Endothelial cell of umbilical vein (primary cell): ENCODE data around the gene ST6GAL2. TPM values are rescaled to one million over a fixed set of nuclear protein-coding genes. Genes with fewer than 3 reads are reported as not detected.

Source experiments
- BruUV-seq: library from RNA; stranded (reverse); fragments of 400-500 nt; replicated peaks from 2 replicates; lab custom pipeline; 2021; lab: Mats Ljungman, UMichigan
- CTCF ChIA-PET: fragments of 300-600, 350-600 bp; sonication (Branson Sonifier 250); formaldehyde crosslinking; loops from one replicate; lab custom pipeline; 2021; ENCODE audit warnings: antibody characterized with exemption, inconsistent platforms; lab: Charles Lee
- POLR2A ChIA-PET: fragments of 300-600, 350-600 bp; sonication (Branson Sonifier 250); formaldehyde crosslinking; loops from one replicate; lab custom pipeline; 2021; ENCODE audit warnings: antibody characterized with exemption, inconsistent platforms; lab: Charles Lee
- DNase-seq: peaks from one replicate; pipeline ENCODE4 v3.0.0-alpha.2; 2011; ENCODE audit warnings: low read depth, low spot score
- FAIRE-seq: peaks from 2 replicates; lab custom pipeline; 2011; peaks lifted over from hg19 to GRCh38; lab: Jason Lieb, UNC
- H2AFZ ChIP-seq: 2 replicates; pipeline ENCODE4 v1.6.0; 2012; ENCODE audit warnings: low read depth, low read length, control low read depth, inconsistent platforms
- H3K27ac ChIP-seq: 2 replicates; pipeline ENCODE4 v1.5.1; 2011; ENCODE audit warnings: low read depth, mild to moderate bottlenecking, control low read depth, low read length, moderate library complexity; ENCODE audit not compliant: insufficient read depth
- H3K27me3 ChIP-seq, 2 experiments: 2 replicates each; pipeline versions ENCODE4 v1.6.0 to v1.6.1; 2011; ENCODE audit warnings: low read length in 2 of 2, mixed read lengths in 1 of 2; ENCODE audit not compliant: control insufficient read depth in 2 of 2, insufficient read depth in 2 of 2
- H3K36me3 ChIP-seq, 2 experiments: 2 replicates in 1 of 2; 3 replicates in 1 of 2; pipeline ENCODE4 v1.5.1; 2011; ENCODE audit warnings: low read length in 2 of 2, mild to moderate bottlenecking in 1 of 2, moderate library complexity in 1 of 2; ENCODE audit not compliant: control insufficient read depth in 2 of 2, insufficient read depth in 2 of 2; ENCODE audit errors: extremely low read depth in 1 of 2
- H3K4me1 ChIP-seq: 3 replicates; pipeline ENCODE4 v1.5.1; 2011; ENCODE audit warnings: mild to moderate bottlenecking, low read length; ENCODE audit not compliant: control insufficient read depth, insufficient read depth; ENCODE audit errors: extremely low read depth
- H3K4me2 ChIP-seq: 2 replicates; pipeline ENCODE4 v1.6.1; 2011; ENCODE audit warnings: low read length, control low read depth, mixed read lengths; ENCODE audit not compliant: insufficient read depth
- H3K4me3 ChIP-seq, 3 experiments: fragments of 200-600 bp in 1 of 3; sonication (generic), shearing (Covaris generic) in 1 of 3; replicated peaks in 1 of 3; 2 replicates each; pipeline ENCODE4 v1.5.1; 2011 to 2016; ENCODE audit warnings: control low read depth in 3 of 3, low read length in 3 of 3, mild to moderate bottlenecking in 2 of 3, inconsistent platforms in 1 of 3, low read depth in 1 of 3, moderate library complexity in 1 of 3; ENCODE audit not compliant: insufficient read depth in 1 of 3
- H3K79me2 ChIP-seq: 2 replicates; pipeline ENCODE4 v1.6.0; 2012; ENCODE audit warnings: low read length, inconsistent platforms; ENCODE audit not compliant: control insufficient read depth, insufficient read depth
- H3K9ac ChIP-seq: replicated peaks from 2 replicates; pipeline ENCODE3; 2011; ENCODE audit warnings: low read length, control low read depth; ENCODE audit not compliant: insufficient read depth; ENCODE audit errors: extremely low read depth
- H3K9me1 ChIP-seq: replicated peaks from 3 replicates; pipeline ENCODE4 v1.6.0; 2011; ENCODE audit warnings: mild to moderate bottlenecking, low read length; ENCODE audit not compliant: control insufficient read depth, insufficient read depth; ENCODE audit errors: extremely low read depth
- H3K9me3 ChIP-seq: replicated peaks from 2 replicates; pipeline ENCODE4 v1.5.1; 2012; ENCODE audit warnings: low read length, inconsistent platforms; ENCODE audit not compliant: control insufficient read depth, insufficient read depth
- H4K20me1 ChIP-seq: replicated peaks from 2 replicates; pipeline ENCODE3; 2011; ENCODE audit warnings: mild to moderate bottlenecking, low read length; ENCODE audit not compliant: control insufficient read depth, insufficient read depth; ENCODE audit errors: extremely low read depth
- EZH2 ChIP-seq: IDR thresholded peaks from 2 replicates; pipeline ENCODE4 v1.6.1; 2012; ENCODE audit warnings: borderline replicate concordance, low read depth, mild to moderate bottlenecking, moderate library complexity, low read length, inconsistent platforms; ENCODE audit not compliant: severe bottlenecking
- JUN ChIP-seq: IDR thresholded peaks from 2 replicates; pipeline ENCODE4 v1.6.1; 2011; ENCODE audit warnings: borderline replicate concordance, low read depth; ENCODE audit not compliant: insufficient read length, insufficient read depth
- POLR2AphosphoS5 ChIP-seq: IDR thresholded peaks from 2 replicates; pipeline ENCODE4 v1.6.1; 2012; ENCODE audit warnings: low read depth, mild to moderate bottlenecking, control low read depth, low read length, moderate library complexity; ENCODE audit not compliant: insufficient read depth
- dilution Hi-C: fragments of 300-500 bp; cut with MboI; formaldehyde crosslinking; loops from one replicate; pipeline ENCODE4 v1.15.0; 2019; ENCODE audit warnings: low sequenced_read_pairs; ENCODE audit not compliant: extremely low pct_ligation_motif_present
- intact Hi-C: fragments of 100-400 bp; cut with micrococcal nuclease; formaldehyde crosslinking; loops from one replicate; pipeline ENCODE4 v1.10.0; 2022
- polyA plus RNA-seq, 4 experiments: library from polyadenylated mRNA; depleted of rRNA in 3 of 4; stranded (reverse) in 3 of 4; unstranded in 1 of 4; fragments of >200 nt; gene quantifications; 2 replicates each; pipeline versions ENCODE4 v1.2.1 to v1.2.3, GENCODE V29; 2011 to 2012; ENCODE audit warnings: missing spikeins in 1 of 4
- total RNA-seq: library from RNA; stranded (reverse); gene quantifications from 2 replicates; pipeline ENCODE4 v1.2.3, GENCODE V29; 2021
- TF ChIP-seq, protein P1 (sequence below), 2 donors: IDR thresholded peaks; 1 replicate in 1 of 2; 2 replicates in 1 of 2; pipeline ENCODE4 v1.5.1; 2011; ENCODE audit warnings: low read length in 2 of 2, mild to moderate bottlenecking in 2 of 2, moderate library complexity in 2 of 2, control low read depth in 1 of 2, inconsistent platforms in 1 of 2, low read depth in 1 of 2; ENCODE audit not compliant: insufficient read depth in 1 of 2; ENCODE audit errors: extremely low read depth in 1 of 2
- TF ChIP-seq, protein P2 (sequence below): IDR thresholded peaks from 2 replicates; pipeline ENCODE4 v1.6.1; 2011; ENCODE audit not compliant: insufficient read depth, insufficient read length

The ST6GAL2 gene
- total and polyA plus RNA-seq, 2 donors (not counting 3 experiments of a cell fraction or from before 2014, with no cell fraction given) = not detected

DNA sequence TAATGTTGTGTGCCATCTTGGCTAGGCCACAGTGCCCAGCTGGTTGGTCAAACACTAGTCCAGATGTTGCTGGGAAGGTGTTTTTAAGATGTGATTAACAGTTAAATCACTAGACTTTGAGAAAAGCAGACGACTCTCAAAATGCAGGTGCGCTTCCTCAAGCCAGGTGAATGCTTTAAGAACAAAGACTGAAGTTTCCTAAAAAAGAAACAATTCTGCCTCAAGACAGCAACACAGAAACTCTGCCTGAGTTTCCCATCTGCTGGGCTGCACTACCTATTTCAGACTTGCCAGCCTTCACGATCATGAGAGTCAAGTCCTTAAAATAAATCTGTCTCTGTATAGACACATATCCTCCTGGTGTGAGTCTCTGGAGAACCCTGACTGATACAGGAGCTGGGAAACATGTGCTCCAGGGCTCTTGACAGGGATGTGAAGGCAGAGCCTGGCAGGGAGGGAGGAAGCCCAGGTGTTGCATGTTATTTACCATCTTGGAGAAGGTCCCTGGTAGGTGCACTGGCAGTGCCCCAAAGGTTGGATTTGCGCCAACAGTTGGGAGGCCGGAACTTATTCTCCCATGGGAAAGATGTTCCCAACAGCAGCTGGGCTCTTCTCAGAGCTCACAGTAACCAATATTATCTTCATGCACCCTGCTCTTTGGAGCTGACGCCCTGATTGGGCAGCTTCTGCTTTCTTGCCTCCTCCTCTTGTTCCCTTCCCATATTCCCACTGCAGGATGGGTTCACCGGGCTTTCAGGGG is 43.9 kb downstream of the ST6GAL2 start:
- Histone ChIP-seq H3K4me1 (no peaks in the 10 kb centered on the region), H3K79me2 (no peaks in the 10 kb centered on the region), H3K4me3 (no peak overlapping the region), H3K9ac (no peak overlapping the region), H3K27me3 (no peaks in the 10 kb centered on the region), H3K27ac (no peak overlapping the region), H3K36me3 (no peaks in the 10 kb centered on the region), H3K4me2 (no peak overlapping the region), H3K9me1 (no peaks in the 10 kb centered on the region), H2AFZ (no peak overlapping the region), H4K20me1 (no peaks in the 10 kb centered on the region), H3K9me3 (peaks cover 7% of the 10 kb centered on the region)
- dilution Hi-C loops = no loop called here
- DNase-seq (no peak), FAIRE-seq (no peak)
- POLR2A ChIA-PET = no interaction called here
- BruUV-seq = no TSS peak
- CTCF ChIA-PET = no interaction called here
- intact Hi-C loops = no loop called here
- TF ChIP-seq JUN (no peak), POLR2AphosphoS5 (no peak), EZH2 (no peak)
- TF ChIP-seq, protein P1, sequence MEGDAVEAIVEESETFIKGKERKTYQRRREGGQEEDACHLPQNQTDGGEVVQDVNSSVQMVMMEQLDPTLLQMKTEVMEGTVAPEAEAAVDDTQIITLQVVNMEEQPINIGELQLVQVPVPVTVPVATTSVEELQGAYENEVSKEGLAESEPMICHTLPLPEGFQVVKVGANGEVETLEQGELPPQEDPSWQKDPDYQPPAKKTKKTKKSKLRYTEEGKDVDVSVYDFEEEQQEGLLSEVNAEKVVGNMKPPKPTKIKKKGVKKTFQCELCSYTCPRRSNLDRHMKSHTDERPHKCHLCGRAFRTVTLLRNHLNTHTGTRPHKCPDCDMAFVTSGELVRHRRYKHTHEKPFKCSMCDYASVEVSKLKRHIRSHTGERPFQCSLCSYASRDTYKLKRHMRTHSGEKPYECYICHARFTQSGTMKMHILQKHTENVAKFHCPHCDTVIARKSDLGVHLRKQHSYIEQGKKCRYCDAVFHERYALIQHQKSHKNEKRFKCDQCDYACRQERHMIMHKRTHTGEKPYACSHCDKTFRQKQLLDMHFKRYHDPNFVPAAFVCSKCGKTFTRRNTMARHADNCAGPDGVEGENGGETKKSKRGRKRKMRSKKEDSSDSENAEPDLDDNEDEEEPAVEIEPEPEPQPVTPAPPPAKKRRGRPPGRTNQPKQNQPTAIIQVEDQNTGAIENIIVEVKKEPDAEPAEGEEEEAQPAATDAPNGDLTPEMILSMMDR (IDR thresholded peaks at IDR 0.05; ENCODE audit: extremely low read depth in 1 of 2, insufficient read depth in 1 of 2, low read depth in 1 of 2, low read length in 2 of 2) = no peak
- TF ChIP-seq, protein P2, sequence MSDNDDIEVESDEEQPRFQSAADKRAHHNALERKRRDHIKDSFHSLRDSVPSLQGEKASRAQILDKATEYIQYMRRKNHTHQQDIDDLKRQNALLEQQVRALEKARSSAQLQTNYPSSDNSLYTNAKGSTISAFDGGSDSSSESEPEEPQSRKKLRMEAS = no peak
